ENCODE results near the gene ECPAS. TPM values are rescaled to one million over a fixed set of nuclear protein-coding genes. Genes with fewer than 3 reads are reported as not detected.

The ECPAS gene
- polyA plus RNA-seq, 1 donor (not counting 4 experiments of a cell fraction or from before 2014, with no cell fraction given), result 53.5 TPM

- Histone ChIP-seq H3K79me2 (ENCODE audit: control insufficient read depth, insufficient read depth, low read length) (no peaks in the 10 kb centered on the region), H4K20me1 (ENCODE audit: control insufficient read depth, extremely low read depth, insufficient read depth, low read length) (no peaks in the 10 kb centered on the region), H3K9me3 (ENCODE audit: control insufficient read depth, low read depth, low read length) (no peaks in the 10 kb centered on the region), H3K4me2 (ENCODE audit: control insufficient read depth, extremely low read depth, insufficient read depth, low read depth, low read length) (no peak overlapping the region), H3K27ac (ENCODE audit: control insufficient read depth, insufficient read depth, low read length) (no peak overlapping the region), H3K9me1 (ENCODE audit: control insufficient read depth, extremely low read depth, insufficient read depth, low read length) (no peaks in the 10 kb centered on the region), H3K4me3 (ENCODE audit: control insufficient read depth in 2 of 3, extremely low read depth in 1 of 3, insufficient read depth in 2 of 3, low read depth in 1 of 3, low read length in 3 of 3) (no peak overlapping the region), H3K9ac (ENCODE audit: control insufficient read depth, extremely low read depth, insufficient read depth, low read length) (no peak overlapping the region), H2AFZ (ENCODE audit: control insufficient read depth, low read length) (no peak overlapping the region), H3K4me1 (ENCODE audit: control insufficient read depth, extremely low read depth, insufficient read depth, low read length) (no peaks in the 10 kb centered on the region), H3K36me3 (ENCODE audit: control insufficient read depth in 2 of 2, extremely low read depth in 1 of 2, insufficient read depth in 2 of 2, low read length in 2 of 2) (peaks cover 33 to 45% of the 10 kb centered on the region in 2 experiments), H3K27me3 (ENCODE audit: control insufficient read depth, extremely low read depth, insufficient read depth, low read length) (no peaks in the 10 kb centered on the region)
- DNase-seq (ENCODE audit: low read depth, low spot score) (no peak), FAIRE-seq (no peak)
- dilution Hi-C loops (cut with MboI; ENCODE audit: extremely low pct_ligation_motif_present, low sequenced_read_pairs), result no loop called here
- TF ChIP-seq EZH2 (IDR thresholded peaks at IDR 0.05; ENCODE audit: low read length) (no peak), CTCF (optimal IDR thresholded peaks at IDR 0.05 in 1 of 3, IDR thresholded peaks at IDR 0.05 in 1 of 3, conservative IDR thresholded peaks at IDR 0.05 in 1 of 3; ENCODE audit: extremely low read depth in 1 of 3, insufficient read depth in 2 of 3, low read length in 3 of 3) (no peak)
These were observed 111.9 kb downstream of the ECPAS start for GRCh38 chr9:111372297-111372696.

- no peak for FAIRE-seq
- H4K20me1 ChIP-seq (ENCODE audit: control insufficient read depth, extremely low read depth, insufficient read depth, low read length), result no peaks in the 10 kb centered on the region
- dilution Hi-C loops (cut with MboI; ENCODE audit: extremely low pct_ligation_motif_present, low sequenced_read_pairs), result no loop called here
- H3K27ac ChIP-seq (ENCODE audit: control insufficient read depth, insufficient read depth, low read length), result no peak overlapping the region
- H3K4me2 ChIP-seq (ENCODE audit: control insufficient read depth, extremely low read depth, insufficient read depth, low read depth, low read length), result no peak overlapping the region
- no peaks in the 10 kb centered on the region for H3K27me3 ChIP-seq (ENCODE audit: control insufficient read depth, extremely low read depth, insufficient read depth, low read length)
- no peak overlapping the region for H3K9ac ChIP-seq (ENCODE audit: control insufficient read depth, extremely low read depth, insufficient read depth, low read length)
- peaks cover 32 to 34% of the 10 kb centered on the region in 2 experiments for H3K36me3 ChIP-seq (ENCODE audit: control insufficient read depth in 2 of 2, extremely low read depth in 1 of 2, insufficient read depth in 2 of 2, low read length in 2 of 2)
- no peak for TF ChIP-seq CTCF (optimal IDR thresholded peaks at IDR 0.05 in 1 of 3, IDR thresholded peaks at IDR 0.05 in 1 of 3, conservative IDR thresholded peaks at IDR 0.05 in 1 of 3; ENCODE audit: extremely low read depth in 1 of 3, insufficient read depth in 2 of 3, low read length in 3 of 3)
- TF ChIP-seq EZH2 (IDR thresholded peaks at IDR 0.05; ENCODE audit: low read length), result no peak
- no peak overlapping the region for H2AFZ ChIP-seq (ENCODE audit: control insufficient read depth, low read length)
- H3K4me3 ChIP-seq (ENCODE audit: control insufficient read depth in 2 of 3, extremely low read depth in 1 of 3, insufficient read depth in 2 of 3, low read depth in 1 of 3, low read length in 3 of 3), result no peak overlapping the region
- no peaks in the 10 kb centered on the region for H3K4me1 ChIP-seq (ENCODE audit: control insufficient read depth, extremely low read depth, insufficient read depth, low read length)
- no peaks in the 10 kb centered on the region for H3K79me2 ChIP-seq (ENCODE audit: control insufficient read depth, insufficient read depth, low read length)
- no peaks in the 10 kb centered on the region for H3K9me1 ChIP-seq (ENCODE audit: control insufficient read depth, extremely low read depth, insufficient read depth, low read length)
- DNase-seq (ENCODE audit: low read depth, low spot score), result no peak
- H3K9me3 ChIP-seq (ENCODE audit: control insufficient read depth, low read depth, low read length), result no peaks in the 10 kb centered on the region
These were observed 117.2 kb downstream of the ECPAS start for GRCh38 chr9:111366978-111367377.
